HPDE6-E6E7 (cell line): ENCODE results near the gene AFF3.
"Not testable (repeated sequence)": the region's sequence is repeated elsewhere in the genome, so short reads cannot be mapped to it uniquely, and the experiment has no call there.

Experiments
- DNase-seq: peaks from one replicate; pipeline ENCODE4 v3.0.0; 2011; ENCODE audit warnings: missing footprints; ENCODE audit errors: extremely low spot score

The AFF3 gene, protein sequence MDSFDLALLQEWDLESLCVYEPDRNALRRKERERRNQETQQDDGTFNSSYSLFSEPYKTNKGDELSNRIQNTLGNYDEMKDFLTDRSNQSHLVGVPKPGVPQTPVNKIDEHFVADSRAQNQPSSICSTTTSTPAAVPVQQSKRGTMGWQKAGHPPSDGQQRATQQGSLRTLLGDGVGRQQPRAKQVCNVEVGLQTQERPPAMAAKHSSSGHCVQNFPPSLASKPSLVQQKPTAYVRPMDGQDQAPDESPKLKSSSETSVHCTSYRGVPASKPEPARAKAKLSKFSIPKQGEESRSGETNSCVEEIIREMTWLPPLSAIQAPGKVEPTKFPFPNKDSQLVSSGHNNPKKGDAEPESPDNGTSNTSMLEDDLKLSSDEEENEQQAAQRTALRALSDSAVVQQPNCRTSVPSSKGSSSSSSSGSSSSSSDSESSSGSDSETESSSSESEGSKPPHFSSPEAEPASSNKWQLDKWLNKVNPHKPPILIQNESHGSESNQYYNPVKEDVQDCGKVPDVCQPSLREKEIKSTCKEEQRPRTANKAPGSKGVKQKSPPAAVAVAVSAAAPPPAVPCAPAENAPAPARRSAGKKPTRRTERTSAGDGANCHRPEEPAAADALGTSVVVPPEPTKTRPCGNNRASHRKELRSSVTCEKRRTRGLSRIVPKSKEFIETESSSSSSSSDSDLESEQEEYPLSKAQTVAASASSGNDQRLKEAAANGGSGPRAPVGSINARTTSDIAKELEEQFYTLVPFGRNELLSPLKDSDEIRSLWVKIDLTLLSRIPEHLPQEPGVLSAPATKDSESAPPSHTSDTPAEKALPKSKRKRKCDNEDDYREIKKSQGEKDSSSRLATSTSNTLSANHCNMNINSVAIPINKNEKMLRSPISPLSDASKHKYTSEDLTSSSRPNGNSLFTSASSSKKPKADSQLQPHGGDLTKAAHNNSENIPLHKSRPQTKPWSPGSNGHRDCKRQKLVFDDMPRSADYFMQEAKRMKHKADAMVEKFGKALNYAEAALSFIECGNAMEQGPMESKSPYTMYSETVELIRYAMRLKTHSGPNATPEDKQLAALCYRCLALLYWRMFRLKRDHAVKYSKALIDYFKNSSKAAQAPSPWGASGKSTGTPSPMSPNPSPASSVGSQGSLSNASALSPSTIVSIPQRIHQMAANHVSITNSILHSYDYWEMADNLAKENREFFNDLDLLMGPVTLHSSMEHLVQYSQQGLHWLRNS (N-terminal part only)

DNA sequence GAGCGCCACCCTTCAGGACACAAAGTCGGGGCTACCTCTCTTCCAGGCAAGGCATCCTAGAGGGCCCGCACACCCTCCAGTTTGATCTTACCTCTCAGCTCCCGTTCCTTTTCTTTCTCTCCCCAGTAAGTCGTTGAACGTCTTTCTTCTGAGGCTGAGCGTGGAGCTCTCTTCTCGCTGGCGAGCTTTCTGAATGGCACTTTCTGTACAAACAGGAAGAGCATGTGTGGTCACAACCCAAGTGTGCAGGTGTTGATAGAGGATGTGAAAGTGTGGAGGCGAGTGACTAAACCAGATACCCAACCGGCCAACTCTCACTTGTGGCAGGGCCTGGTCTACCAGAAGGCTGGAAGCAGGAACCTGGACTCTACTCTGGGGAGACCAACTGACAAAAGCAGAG is at the start of gene AFF3:
TSS of gene AFF3 (minus strand) at position 198 of the 400 bp plus-strand sequence. CDS start 38,136 bp downstream, outside the sequence.
- no peak for DNase-seq

GRCh38 chr2:100189387-100189786 is 47.0 kb upstream of the AFF3 start:
- DNase-seq, result no peak

- DNase-seq, result no peak
Observed at GRCh38 chr2:100188326-100188725, 45.9 kb upstream of the AFF3 start.

DNA sequence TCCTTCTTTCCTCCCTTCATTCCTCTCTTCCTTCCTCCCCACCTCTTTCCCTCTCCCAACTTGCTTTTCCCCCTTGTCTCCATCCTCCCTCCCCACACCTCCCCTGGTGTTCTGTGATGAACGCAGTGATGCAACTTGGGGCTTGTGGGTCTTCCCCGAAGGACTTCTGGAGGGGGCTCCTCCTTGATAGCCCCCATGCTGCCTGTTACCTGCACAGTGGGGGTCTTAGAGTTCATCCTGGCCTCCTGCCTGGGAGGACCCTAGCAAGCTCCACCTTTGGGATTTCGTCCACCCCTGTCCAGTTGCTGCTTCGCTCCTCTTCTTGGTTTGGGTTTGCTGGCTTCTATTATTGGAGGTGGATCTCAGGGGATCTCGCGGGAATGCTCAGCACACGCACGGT is 43.7 kb upstream of the AFF3 start:
- DNase-seq, result no peak

DNA sequence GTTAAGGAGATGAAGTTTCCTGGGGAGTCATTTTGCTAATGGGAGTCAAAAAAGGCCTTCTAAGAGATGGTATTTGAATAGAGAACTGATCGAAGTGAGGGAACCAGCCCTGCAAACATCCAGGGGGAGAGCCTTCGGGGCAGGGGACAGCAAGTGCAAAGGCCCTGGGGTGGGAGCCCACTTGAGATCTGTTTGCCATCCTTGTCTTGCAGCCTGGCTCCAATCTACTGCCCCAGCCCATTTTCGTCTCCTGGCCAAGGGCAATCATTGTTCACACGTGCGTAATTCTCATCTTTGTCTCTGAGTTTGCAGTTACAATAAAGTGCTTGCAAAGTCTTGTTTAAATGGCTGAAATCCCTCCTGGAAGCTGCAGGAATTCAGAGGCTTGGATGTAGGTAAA is 43.1 kb upstream of the AFF3 start:
- no peak for DNase-seq

DNA sequence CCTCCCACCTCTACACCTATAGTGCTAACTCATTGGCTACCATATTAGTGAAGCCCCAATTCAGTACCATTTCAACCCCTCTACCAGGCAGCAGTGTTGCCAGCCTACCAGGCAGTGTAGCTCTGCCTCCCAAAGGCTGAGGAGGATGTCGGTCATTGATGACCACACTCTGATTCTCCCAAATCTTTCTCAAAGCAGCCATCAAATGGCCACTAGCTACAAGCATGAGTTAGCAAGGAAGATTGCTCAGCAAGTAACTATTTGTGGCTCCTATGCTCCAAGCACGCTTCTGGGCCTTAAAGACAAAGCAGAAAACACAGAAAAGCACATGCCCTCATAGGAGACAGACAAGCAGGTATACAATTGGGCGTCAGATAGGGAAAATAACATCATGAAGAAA is 42.7 kb upstream of the AFF3 start:
- no peak for DNase-seq

GRCh38 chr2:100184055-100184737 is 41.8 kb upstream of the AFF3 start:
- DNase-seq, result no peak

- no peak for DNase-seq
Observed at GRCh38 chr2:100182494-100183361, 40.3 kb upstream of the AFF3 start.

- no peak for DNase-seq
Observed at GRCh38 chr2:100180503-100180902, 38.1 kb upstream of the AFF3 start.

DNA sequence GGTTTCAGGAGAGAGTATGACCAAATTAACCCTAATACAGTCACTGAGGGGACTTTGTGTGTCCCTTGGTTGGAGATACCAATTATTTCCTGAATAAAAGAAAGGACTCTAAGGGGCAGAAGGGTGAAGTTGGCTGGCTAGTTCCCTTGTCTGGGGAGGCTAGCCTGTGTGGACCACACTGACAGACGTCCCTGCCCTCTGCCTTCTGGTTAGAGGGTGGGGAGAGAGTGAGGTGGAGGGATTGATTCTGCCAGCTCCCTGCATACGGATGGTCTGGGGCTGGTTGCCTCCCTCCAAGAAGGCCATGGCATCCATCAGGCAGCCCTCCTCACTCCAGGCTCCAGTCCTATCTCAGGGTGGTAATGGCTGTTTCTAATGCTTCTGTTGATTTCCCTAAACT is 37.4 kb upstream of the AFF3 start:
- DNase-seq, result no peak

- DNase-seq, result no peak
Observed at GRCh38 chr2:100178864-100179263, 36.5 kb upstream of the AFF3 start.

DNA sequence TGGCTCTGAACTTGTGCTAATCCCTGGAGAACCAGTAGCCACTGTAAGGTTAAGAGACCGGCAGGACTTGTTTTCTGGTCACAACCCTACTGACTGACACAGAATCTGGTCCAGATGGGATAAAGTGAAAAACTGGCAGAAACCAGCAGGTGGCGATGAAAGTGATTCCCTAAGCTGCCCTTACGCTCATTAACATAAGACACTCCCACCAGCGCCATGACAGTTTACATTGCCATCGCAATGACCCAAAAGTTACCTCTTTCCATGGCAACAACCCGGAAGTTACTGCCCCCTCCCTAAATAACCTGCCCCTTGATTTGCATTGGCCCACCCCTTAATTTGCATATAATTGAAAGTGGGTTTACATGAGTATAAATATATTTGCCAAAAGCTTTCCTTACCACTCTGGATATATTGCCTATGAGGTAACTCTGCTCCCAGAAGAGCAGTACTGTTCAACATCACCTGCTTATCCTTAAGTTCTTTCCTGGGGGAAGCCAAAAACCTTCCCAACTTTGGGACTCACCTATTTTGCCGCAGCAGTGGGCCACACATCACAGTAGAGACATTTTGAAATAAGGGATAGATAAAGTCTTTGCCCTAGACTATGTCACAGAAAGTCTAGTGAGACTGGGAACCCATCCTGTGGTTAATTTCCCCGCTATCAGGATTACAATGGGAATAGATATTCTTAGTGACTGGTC is 35.8 kb upstream of the AFF3 start:
- DNase-seq, result peak; percentile 23

GRCh38 chr2:100176925-100177324 is 34.5 kb upstream of the AFF3 start:
- no peak for DNase-seq

DNA sequence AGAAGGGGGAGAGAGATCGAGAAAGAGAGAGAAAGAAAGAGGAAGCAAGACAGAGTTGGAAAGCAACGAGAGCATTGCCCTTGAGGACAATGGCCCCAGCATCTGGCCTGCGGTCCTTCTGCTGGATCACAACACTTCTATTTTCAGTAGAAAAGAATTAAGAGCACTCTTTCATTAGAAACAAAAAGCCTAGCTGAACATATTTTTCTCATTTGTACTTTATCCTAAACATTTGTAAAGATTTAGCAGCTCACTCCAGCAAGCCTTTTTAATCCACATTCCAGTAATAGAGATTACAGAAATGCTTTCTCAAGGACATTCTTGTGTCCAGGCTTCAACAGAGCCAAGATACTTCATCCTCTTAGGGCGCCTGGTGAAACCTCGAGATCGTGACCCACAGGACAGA is 31.6 kb upstream of the AFF3 start:
- DNase-seq, result no peak

- DNase-seq, result no peak
Observed at GRCh38 chr2:100166701-100167100, 24.3 kb upstream of the AFF3 start.

- no peak for DNase-seq
Observed at GRCh38 chr2:100163605-100164004, 21.2 kb upstream of the AFF3 start.

DNA sequence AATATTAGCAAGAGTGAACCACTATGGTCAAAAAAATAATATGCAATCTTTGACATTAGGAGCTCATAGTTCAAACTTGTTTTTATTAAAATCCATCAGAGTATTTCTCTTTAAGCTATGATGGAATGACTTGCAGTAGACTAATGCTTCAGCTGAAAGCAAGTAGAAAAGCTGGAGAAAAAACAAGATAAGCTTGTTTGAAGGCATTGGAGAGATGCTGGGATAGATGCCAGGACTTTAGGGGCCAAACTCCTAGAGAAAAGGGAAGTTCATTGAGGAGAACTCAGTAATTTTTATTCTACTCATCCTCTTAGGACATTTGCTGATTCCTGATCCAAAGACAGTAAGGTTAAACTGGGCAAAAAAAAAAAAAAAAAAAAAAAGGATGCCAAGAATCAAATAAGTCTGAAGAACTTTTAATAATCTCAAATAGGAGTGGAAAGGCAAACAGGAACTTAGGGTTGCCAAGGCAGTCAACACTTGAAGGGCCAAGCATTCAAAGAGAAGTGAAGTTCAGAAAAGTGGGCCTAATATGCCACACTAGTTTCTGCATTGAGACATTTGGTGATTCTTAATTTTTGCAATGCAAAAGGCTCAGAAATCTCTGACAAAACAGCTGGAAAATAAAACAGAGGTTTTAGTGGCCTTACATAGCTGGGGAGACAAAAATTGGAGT is 19.7 kb upstream of the AFF3 start:
- no peak for DNase-seq

DNA sequence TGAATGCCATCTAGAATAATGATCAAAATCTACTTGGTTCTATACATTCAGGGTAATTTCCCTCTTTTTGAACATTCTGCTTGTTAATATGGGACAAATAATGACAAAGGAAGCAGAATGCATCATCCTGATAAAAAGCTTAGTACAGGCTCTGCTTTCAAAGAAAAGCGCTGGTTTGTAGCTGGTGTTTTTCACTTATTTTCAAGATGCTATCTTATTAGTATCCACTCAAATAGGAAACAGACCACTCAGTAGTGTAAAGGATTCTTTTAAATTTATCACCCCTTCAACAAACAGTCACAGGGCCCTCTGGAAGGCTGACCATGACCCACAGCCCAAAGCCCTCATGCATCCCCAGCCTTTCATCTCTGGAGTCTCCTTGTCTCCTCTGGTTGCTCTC is 18.0 kb upstream of the AFF3 start:
- no peak for DNase-seq

- DNase-seq, result not testable (repeated sequence)
Observed at GRCh38 chr2:100151832-100152231, 9.4 kb upstream of the AFF3 start.
